ENCODE data around the gene OR2L5.

OR2L5 gene

GRCh38 chr1:248007778-248008177, 5.7 kb upstream of the OR2L5 start:
- no peak for TF ChIP-seq CTCF (IDR thresholded peaks at IDR 0.05; ENCODE audit: low read depth, low read length)
- no peak overlapping the region for H3K4me3 ChIP-seq (ENCODE audit: low read depth, low read length)

GRCh38 chr1:248009681-248010080, 3.8 kb upstream of the OR2L5 start:
- TF ChIP-seq CTCF (IDR thresholded peaks at IDR 0.05; ENCODE audit: low read depth, low read length): no peak
- no peak overlapping the region for H3K4me3 ChIP-seq (ENCODE audit: low read depth, low read length)

DNA sequence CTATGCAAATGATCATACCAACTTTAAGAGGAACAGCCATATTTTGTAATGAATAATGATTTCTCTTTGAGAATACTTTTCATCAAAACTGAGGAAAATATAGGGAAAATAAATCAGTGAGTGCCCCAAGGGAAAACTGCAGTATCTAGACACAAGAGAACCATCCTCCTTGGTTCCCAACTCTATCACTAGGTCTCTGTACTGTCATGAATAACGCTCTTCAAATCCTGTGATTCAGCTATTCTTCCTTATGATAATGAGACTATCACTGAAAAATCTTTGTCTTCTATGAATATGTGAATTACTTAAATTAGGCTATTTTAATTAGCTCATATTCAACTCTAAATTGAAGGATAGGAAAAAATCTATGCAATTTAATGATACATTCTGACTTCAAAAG, 2.3 kb downstream of the OR2L5 start:
- no peak overlapping the region for H3K4me3 ChIP-seq (ENCODE audit: low read depth, low read length)
- no peak for TF ChIP-seq CTCF (IDR thresholded peaks at IDR 0.05; ENCODE audit: low read depth, low read length)

- no peak for TF ChIP-seq CTCF (IDR thresholded peaks at IDR 0.05; ENCODE audit: low read depth, low read length)
- no peak within 1 kb of the TSS for H3K4me3 ChIP-seq (ENCODE audit: low read depth, low read length)
Observed at GRCh38 chr1:248029770-248030169, 16.3 kb downstream of the OR2L5 start, which contains the start of gene OR2L2. Gene OR2L2, plus strand, starts transcription at chr1:248030070. Its CDS starts 8,198 bp downstream, at chr1:248038268.

GRCh38 chr1:248045209-248045608, 31.7 kb downstream of the OR2L5 start:
- no peak overlapping the region for H3K4me3 ChIP-seq (ENCODE audit: low read depth, low read length)
- TF ChIP-seq CTCF (IDR thresholded peaks at IDR 0.05; ENCODE audit: low read depth, low read length): no peak

DNA sequence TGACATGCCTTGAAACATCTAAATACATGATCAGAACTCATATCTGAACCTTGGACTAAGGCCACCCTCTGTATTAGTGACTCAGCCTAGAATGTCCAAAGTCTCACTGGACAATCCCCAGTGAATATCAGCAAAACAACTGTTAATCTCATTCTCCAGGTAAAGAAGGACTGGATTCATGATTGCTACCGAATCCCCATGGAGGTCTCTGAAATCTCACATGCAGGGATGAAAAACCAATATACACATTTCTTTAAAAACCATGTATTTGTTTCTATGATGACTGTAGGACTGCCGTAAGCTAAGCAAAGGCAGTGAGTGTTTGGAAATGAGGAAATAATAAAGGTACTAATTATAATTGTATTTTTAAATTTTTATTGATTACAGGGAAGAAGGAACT, 33.1 kb downstream of the OR2L5 start, which contains the start of gene OR2L3:
Gene OR2L3 (plus strand): TSS at position 301 of the 400 bp plus-strand sequence. CDS start 13,846 bp downstream, outside the sequence.
- no peak within 1 kb of the TSS for H3K4me3 ChIP-seq (ENCODE audit: low read depth, low read length)
- no peak for TF ChIP-seq CTCF (IDR thresholded peaks at IDR 0.05; ENCODE audit: low read depth, low read length)

- no peak for TF ChIP-seq CTCF (IDR thresholded peaks at IDR 0.05; ENCODE audit: low read depth, low read length)
- no peak overlapping the region for H3K4me3 ChIP-seq (ENCODE audit: low read depth, low read length)
Observed at GRCh38 chr1:248047008-248047407, 33.5 kb downstream of the OR2L5 start.
